ENCODE data around the gene NOLC1. TPM values are rescaled to one million over a fixed set of nuclear protein-coding genes. Genes with fewer than 3 reads are reported as not detected.

NOLC1 gene
- total RNA-seq, 2 experiments from 2014 or later, result 210 to 215 TPM

DNA sequence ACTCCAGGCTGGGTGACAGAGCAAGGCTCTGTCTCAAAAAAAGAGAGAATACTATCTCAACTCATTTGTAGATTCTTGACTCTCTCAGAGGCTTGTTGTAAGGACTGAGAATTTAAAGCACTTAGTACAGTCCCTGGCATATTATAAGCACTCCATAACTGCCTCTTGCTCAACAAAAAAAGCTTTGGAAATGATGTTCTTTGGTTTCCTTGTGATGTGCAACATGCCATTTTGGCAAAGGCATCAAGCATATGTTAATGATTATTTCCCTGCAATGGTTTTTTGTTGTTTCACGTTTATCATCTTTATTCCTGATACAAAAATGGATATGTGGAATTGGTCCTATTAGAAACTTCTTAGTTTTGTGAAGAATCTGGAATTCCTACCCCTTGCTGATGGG, 15.7 kb downstream of the NOLC1 start:
- Mint-ChIP-seq H3K36me3 (ENCODE audit: low read depth) (peaks cover 8% of the 10 kb centered on the region), H3K4me3 (no peak overlapping the region), H3K4me1 (ENCODE audit: low read depth) (peaks cover 5% of the 10 kb centered on the region), H3K9me3 (no peaks in the 10 kb centered on the region), H3K27ac (no peak overlapping the region), H3K27me3 (no peaks in the 10 kb centered on the region)
- DNase-seq (no peak), ATAC-seq (no peak)
- TF ChIP-seq, protein P1, sequence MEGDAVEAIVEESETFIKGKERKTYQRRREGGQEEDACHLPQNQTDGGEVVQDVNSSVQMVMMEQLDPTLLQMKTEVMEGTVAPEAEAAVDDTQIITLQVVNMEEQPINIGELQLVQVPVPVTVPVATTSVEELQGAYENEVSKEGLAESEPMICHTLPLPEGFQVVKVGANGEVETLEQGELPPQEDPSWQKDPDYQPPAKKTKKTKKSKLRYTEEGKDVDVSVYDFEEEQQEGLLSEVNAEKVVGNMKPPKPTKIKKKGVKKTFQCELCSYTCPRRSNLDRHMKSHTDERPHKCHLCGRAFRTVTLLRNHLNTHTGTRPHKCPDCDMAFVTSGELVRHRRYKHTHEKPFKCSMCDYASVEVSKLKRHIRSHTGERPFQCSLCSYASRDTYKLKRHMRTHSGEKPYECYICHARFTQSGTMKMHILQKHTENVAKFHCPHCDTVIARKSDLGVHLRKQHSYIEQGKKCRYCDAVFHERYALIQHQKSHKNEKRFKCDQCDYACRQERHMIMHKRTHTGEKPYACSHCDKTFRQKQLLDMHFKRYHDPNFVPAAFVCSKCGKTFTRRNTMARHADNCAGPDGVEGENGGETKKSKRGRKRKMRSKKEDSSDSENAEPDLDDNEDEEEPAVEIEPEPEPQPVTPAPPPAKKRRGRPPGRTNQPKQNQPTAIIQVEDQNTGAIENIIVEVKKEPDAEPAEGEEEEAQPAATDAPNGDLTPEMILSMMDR (IDR thresholded peaks at IDR 0.05), result no peak
- intact Hi-C loops (cut with micrococcal nuclease), result no loop called here
- CTCF ChIA-PET, result interaction anchor here (1.1 to 7.9 kb wide), 6 partner anchors 10 to 184 kb away, joined by 3 to 126 read pairs (median 52); partner anchors contain the start of genes ELOVL3 and PPRC1
- POLR2A ChIA-PET, result interaction anchor here (1.4 to 2.5 kb wide), 3 partner anchors 11 to 15 kb away, joined by 5 to 14 read pairs (median 6); partner anchors contain the start of gene NOLC1

DNA sequence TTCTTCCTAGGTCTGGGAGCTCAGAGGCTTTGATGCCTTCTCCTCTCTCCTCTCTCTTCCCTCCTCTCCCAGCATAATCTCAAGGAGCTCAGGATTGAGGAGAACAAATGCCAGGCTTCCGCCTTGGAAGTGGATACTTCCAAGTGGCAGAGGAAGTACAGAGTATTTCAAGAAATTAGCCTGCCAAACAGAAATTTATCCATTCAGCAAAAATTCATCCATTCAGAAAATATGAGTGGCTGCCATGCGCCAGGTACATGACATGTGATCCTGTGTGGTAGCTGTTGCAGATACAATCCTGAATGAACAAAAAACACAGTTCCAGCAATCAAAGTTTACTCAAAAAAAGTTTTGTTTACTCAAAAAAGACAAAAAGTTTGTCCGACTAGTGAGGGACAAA, 18.4 kb downstream of the NOLC1 start:
- intact Hi-C loops (cut with micrococcal nuclease), result no loop called here
- TF ChIP-seq, protein P1 (IDR thresholded peaks at IDR 0.05), result no peak
- ChIA-PET CTCF (interaction anchor here (1.1 to 7.9 kb wide), 13 partner anchors 13 to 413 kb away, joined by 3 to 126 read pairs (median 7); partner anchors contain the start of gene ELOVL3), POLR2A (interaction anchor here (1.1 to 3.8 kb wide), 3 partner anchors 12 to 59 kb away, joined by 5 to 31 read pairs (median 7); partner anchors contain the start of gene ELOVL3)
- no peak for DNase-seq
- Mint-ChIP-seq H3K9me3 (no peaks in the 10 kb centered on the region), H3K27me3 (no peaks in the 10 kb centered on the region), H3K4me3 (no peak overlapping the region), H3K27ac (no peak overlapping the region), H3K36me3 (ENCODE audit: low read depth) (no peaks in the 10 kb centered on the region), H3K4me1 (ENCODE audit: low read depth) (peaks cover 5% of the 10 kb centered on the region)
- no peak for ATAC-seq

DNA sequence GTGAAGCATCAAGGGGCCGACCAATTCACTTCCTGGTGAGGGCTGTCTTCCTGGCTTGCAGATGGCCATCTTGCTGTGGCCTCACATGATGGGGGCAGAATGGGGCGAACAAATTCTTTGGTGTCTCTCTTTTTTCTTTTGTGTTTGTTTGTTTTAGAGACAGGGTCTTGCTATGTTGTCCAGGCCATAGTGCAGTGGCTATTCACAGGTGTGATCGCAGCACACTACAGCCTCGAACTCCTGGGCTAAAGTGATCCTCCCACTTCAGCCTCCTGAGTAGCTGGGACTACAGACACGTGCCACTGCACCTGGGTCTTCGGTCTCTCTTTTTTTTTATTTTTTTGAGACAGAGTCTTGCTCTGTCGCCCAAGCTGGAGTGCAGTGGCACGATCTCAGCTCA, 20.1 kb downstream of the NOLC1 start:
- ChIA-PET POLR2A (no interaction called here), CTCF (interaction anchor here (0.7 to 7.9 kb wide), 4 partner anchors 11 to 180 kb away, joined by 3 to 126 read pairs (median 42); partner anchors contain the start of gene ELOVL3)
- TF ChIP-seq, protein P1 (IDR thresholded peaks at IDR 0.05), result no peak
- ATAC-seq (no peak), DNase-seq (no peak)
- Mint-ChIP-seq H3K4me3 (no peak overlapping the region), H3K27me3 (peaks cover 2% of the 10 kb centered on the region), H3K36me3 (ENCODE audit: low read depth) (no peaks in the 10 kb centered on the region), H3K9me3 (no peaks in the 10 kb centered on the region), H3K27ac (no peak overlapping the region), H3K4me1 (ENCODE audit: low read depth) (peaks cover 5% of the 10 kb centered on the region)
- intact Hi-C loops (cut with micrococcal nuclease), result no loop called here

DNA sequence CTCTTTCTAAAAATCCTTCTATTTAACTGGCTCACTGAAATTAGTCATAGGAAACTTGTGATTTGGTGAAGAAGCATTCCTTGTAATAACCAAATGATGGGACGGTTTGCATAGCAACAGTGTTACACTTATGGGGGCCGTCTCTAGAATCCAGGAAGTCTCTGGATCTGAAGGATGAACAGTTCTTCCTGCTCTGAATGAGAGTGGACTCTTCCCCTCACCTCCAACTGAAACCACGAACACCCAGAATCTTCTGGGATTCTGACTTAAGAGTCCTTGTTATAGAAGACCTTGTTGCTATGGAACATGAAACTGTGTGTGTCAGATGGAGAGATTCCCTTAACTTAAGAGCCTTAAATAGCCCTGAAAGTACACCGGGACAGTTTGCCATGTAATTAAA, 23.2 kb downstream of the NOLC1 start:
- intact Hi-C loops (cut with micrococcal nuclease), result no loop called here
- H3K36me3 Mint-ChIP-seq (ENCODE audit: low read depth), result no peaks in the 10 kb centered on the region
- H3K9me3 Mint-ChIP-seq, result no peaks in the 10 kb centered on the region
- H3K4me1 Mint-ChIP-seq (ENCODE audit: low read depth), result no peaks in the 10 kb centered on the region
- H3K27me3 Mint-ChIP-seq, result peaks cover 2% of the 10 kb centered on the region
- H3K27ac Mint-ChIP-seq, result no peak overlapping the region
- DNase-seq, result no peak
- CTCF ChIA-PET, result no interaction called here
- H3K4me3 Mint-ChIP-seq, result no peak overlapping the region
- TF ChIP-seq, protein P1 (IDR thresholded peaks at IDR 0.05), result no peak
- ATAC-seq, result no peak
- POLR2A ChIA-PET, result interaction anchor here (0.6 kb wide), 1 partner anchor 178 kb away, joined by 3 read pairs; no protein-coding TSS in a partner anchor

DNA sequence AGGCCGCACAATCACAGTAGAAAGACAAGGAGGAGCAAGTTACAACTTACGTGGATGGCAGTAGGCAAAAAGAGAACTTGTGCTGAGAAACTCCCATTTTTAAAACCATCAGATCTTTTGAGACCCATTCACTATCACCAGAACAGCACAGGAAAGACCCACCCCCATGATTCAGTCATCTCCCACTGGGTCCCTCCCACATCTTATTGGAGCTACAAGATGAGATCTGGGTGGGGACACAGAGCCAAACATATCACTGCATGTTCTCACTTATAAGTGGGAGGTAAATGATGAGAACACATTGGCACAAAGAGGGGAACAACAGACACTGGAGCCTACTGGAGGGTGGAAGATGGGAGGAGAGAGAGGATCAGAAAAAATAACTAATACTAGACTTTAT, 32.4 kb downstream of the NOLC1 start:
- Mint-ChIP-seq H3K36me3 (ENCODE audit: low read depth) (no peaks in the 10 kb centered on the region), H3K4me3 (no peak overlapping the region), H3K27ac (no peak overlapping the region), H3K9me3 (peaks cover 4% of the 10 kb centered on the region), H3K4me1 (ENCODE audit: low read depth) (peaks cover 12% of the 10 kb centered on the region), H3K27me3 (no peaks in the 10 kb centered on the region)
- no peak for ATAC-seq
- intact Hi-C loops (cut with micrococcal nuclease), result no loop called here
- POLR2A ChIA-PET, result no interaction called here
- no peak for DNase-seq
- TF ChIP-seq, protein P1 (IDR thresholded peaks at IDR 0.05), result no peak
- CTCF ChIA-PET, result interaction anchor here (0.9 to 4.8 kb wide), 3 partner anchors 13 to 168 kb away, joined by 4 to 24 read pairs (median 5); no protein-coding TSS in a partner anchor
